Testis (tissue), 3 donors: Measurements from ENCODE around the gene ENPP7. TPM values are rescaled to one million over a fixed set of nuclear protein-coding genes. Genes with fewer than 3 reads are reported as not detected.
"Not testable (repeated sequence)": the region's sequence is repeated elsewhere in the genome, so short reads cannot be mapped to it uniquely, and the experiment has no call there.

Source experiments
- DNase-seq: peaks from one replicate; pipeline ENCODE4 v3.0.0-alpha.2; 2019
- H3K27ac ChIP-seq, 2 donors: fragments of 200-600 bp; sonication (generic); one replicate each; pipeline ENCODE4 v1.5.1; 2019
- H3K27me3 ChIP-seq: fragments of 200-600 bp; sonication (generic); one replicate; pipeline ENCODE4 v1.5.1; 2019
- H3K36me3 ChIP-seq: fragments of 200-600 bp; sonication (generic); one replicate; pipeline ENCODE4 v1.5.1; 2017; ENCODE audit warnings: low read depth; ENCODE audit errors: missing control alignments
- H3K4me1 ChIP-seq: fragments of 200-600 bp; sonication (generic); one replicate; pipeline ENCODE4 v1.5.1; 2019
- H3K4me3 ChIP-seq, 2 donors: fragments of 200-600 bp; sonication (generic); one replicate each; pipeline ENCODE4 v1.5.1; 2017 to 2019
- H3K9me3 ChIP-seq: fragments of 200-600 bp; sonication (generic); one replicate; pipeline ENCODE4 v1.5.1; 2017
- POLR2A ChIP-seq: fragments of 450-650 bp; IDR thresholded peaks from one replicate; pipeline ENCODE4 v1.6.1; 2017; ENCODE audit warnings: antibody characterized with exemption, mild to moderate bottlenecking, moderate library complexity
- WGBS, 2 donors: methylation state at CpG; one replicate each; pipeline ENCODE4 v1.1.5; 2018; 5-methylcytosine and 5-hydroxymethylcytosine counted together
- intact Hi-C: fragments of 100-400 bp; cut with DNase I; formaldehyde crosslinking; loops from one replicate; pipeline ENCODE4 v1.15.1; 2023; ENCODE audit warnings: low total_unique reads
- polyA plus RNA-seq: library from polyadenylated mRNA; stranded (reverse); fragments of 350-450 nt; fragmentation: Illumina TruSeq; extraction: RNeasy Lipid Tissue Mini Kit (QIAGEN cat#74804); gene quantifications from one replicate; pipeline ENCODE4 v1.2.3, GENCODE V29; 2014; ENCODE audit warnings: low read depth, low replicate concordance; ENCODE audit not compliant: insufficient read depth
- total RNA-seq, 2 donors: library from RNA; depleted of rRNA; stranded (reverse); fragments of >200 nt; gene quantifications; one replicate each; pipeline ENCODE4 v1.2.3, GENCODE V29; 2016
- TF ChIP-seq, protein P1 (sequence below), 3 experiments: fragments of 450-650 bp in 2 of 3; fragments of 200-600 bp in 1 of 3; sonication (generic) in 1 of 3; IDR thresholded peaks; one replicate each; pipeline ENCODE4 v1.5.1; 2016 to 2019; ENCODE audit warnings: antibody characterized with exemption in 3 of 3, mild to moderate bottlenecking in 2 of 3, moderate library complexity in 1 of 3

Gene ENPP7
- total and polyA plus RNA-seq, 3 donors from 2014 or later: 0.12 to 0.24 TPM; not detected in 1

DNA sequence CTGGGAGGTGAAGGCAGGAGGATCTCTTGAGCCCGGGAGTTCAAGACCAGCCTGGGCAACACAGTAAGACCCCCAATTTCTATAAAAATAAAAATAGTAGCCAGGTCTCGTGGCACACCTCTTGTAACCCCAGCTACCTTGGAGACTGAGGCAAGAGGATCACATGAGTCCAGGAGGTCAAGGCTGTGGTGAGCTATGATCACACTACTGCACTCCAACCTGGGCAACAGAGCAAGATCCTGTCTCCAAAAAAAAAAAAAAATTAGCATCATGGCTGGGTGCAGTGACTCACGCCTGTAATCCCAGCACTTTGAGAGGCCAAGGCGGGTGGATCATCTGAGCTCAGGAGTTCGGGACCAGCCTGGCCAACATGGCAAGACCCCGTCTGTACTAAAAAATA is 40.5 kb downstream of the ENPP7 start:
- H3K9me3 ChIP-seq: no peaks in the 10 kb centered on the region
- no peak overlapping the region for H3K27ac ChIP-seq
- intact Hi-C loops: no loop called here
- DNase-seq: no peak
- H3K27me3 ChIP-seq: no peaks in the 10 kb centered on the region
- TF ChIP-seq, protein P1, sequence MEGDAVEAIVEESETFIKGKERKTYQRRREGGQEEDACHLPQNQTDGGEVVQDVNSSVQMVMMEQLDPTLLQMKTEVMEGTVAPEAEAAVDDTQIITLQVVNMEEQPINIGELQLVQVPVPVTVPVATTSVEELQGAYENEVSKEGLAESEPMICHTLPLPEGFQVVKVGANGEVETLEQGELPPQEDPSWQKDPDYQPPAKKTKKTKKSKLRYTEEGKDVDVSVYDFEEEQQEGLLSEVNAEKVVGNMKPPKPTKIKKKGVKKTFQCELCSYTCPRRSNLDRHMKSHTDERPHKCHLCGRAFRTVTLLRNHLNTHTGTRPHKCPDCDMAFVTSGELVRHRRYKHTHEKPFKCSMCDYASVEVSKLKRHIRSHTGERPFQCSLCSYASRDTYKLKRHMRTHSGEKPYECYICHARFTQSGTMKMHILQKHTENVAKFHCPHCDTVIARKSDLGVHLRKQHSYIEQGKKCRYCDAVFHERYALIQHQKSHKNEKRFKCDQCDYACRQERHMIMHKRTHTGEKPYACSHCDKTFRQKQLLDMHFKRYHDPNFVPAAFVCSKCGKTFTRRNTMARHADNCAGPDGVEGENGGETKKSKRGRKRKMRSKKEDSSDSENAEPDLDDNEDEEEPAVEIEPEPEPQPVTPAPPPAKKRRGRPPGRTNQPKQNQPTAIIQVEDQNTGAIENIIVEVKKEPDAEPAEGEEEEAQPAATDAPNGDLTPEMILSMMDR (IDR thresholded peaks at IDR 0.05): no peak
- no peak for TF ChIP-seq POLR2A
- 96% methylated on average over 6 of the region's 6 CpGs for WGBS, 2 donors
- no peak overlapping the region for H3K4me3 ChIP-seq
- H3K4me1 ChIP-seq: no peaks in the 10 kb centered on the region
- H3K36me3 ChIP-seq: no peaks in the 10 kb centered on the region

DNA sequence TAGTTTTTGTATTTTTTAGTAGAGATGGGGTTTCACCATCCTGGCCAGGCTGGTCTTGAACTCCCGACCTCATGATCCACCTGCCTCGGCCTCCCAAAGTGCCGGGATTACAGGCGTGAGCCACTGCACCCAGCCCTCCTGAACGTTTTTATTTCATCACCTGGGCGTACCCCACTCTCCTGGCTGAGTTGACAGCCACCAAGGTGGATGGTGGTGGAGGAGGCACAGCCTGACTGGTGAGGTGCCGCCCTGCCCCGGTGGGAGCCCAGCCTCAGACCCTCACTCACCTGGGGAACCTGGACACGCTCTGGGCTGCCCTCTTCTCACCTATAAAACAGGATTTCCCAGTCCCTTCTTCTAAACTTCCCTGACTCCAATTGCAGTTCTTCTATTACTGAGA is 42.0 kb downstream of the ENPP7 start:
- 89 to 91% methylated on average over 6 to 9 of the region's 9 CpGs for WGBS, 2 donors
- intact Hi-C loops, H3K4me1 ChIP-seq, DNase-seq, H3K9me3 ChIP-seq, H3K27ac ChIP-seq, H3K27me3 ChIP-seq, H3K36me3 ChIP-seq, H3K4me3 ChIP-seq: not testable (repeated sequence)

DNA sequence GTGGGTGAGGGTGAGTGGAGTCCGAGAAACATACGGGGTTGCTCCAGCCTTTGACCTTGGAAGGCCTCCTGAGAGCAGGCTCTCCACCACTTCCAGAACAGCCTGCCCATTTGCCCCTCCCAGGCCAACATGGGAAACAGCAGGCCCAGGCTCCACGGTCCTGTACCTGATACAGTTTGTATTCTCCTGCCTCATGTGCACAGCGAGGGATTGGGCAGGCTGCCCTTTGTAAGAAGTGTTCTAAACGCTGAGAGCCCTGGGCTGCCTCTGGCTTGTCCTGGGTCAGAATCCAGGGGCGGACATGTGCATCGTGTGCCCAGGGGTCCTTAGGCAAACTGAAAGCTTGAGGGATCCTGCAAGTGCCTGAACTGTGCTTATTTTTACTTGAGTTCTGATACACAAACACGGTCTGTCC is 43.8 kb downstream of the ENPP7 start:
- Histone ChIP-seq H3K4me3 (no peak overlapping the region), H3K4me1 (peaks cover 4% of the 10 kb centered on the region), H3K27ac (no peak overlapping the region), H3K36me3 (no peaks in the 10 kb centered on the region), H3K27me3 (no peaks in the 10 kb centered on the region), H3K9me3 (no peaks in the 10 kb centered on the region)
- intact Hi-C loops: no loop called here
- no peak for TF ChIP-seq POLR2A
- no peak for DNase-seq
- WGBS, 2 donors: 61 to 75% methylated on average over 8 of the region's 8 CpGs

DNA sequence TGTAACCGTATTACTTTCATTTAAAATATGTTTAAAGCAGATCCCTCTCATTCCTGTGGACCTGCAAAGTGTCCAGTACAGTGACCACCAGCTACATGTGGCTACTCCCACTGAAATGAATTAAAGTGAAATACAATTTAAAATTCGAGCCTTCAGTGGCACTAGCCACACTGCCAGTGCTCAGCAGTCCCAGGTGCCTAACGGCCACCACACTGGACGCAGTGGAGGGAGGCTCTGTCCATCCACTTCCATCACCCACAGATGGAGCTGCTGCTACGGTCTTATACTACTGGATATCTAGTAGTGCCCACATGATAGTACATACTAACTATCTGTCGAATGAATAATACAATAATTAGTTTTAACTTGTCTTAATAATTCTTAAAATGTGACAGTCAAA is 44.9 kb downstream of the ENPP7 start:
- TF ChIP-seq POLR2A: no peak
- TF ChIP-seq, protein P1 (IDR thresholded peaks at IDR 0.05): no peak
- Histone ChIP-seq H3K27me3 (no peaks in the 10 kb centered on the region), H3K9me3 (no peaks in the 10 kb centered on the region), H3K36me3 (no peaks in the 10 kb centered on the region), H3K27ac (no peak overlapping the region), H3K4me3 (no peak overlapping the region), H3K4me1 (peaks cover 4% of the 10 kb centered on the region)
- 62 to 72% methylated on average over 6 of the region's 6 CpGs for WGBS, 2 donors
- no peak for DNase-seq
- intact Hi-C loops: no loop called here

DNA sequence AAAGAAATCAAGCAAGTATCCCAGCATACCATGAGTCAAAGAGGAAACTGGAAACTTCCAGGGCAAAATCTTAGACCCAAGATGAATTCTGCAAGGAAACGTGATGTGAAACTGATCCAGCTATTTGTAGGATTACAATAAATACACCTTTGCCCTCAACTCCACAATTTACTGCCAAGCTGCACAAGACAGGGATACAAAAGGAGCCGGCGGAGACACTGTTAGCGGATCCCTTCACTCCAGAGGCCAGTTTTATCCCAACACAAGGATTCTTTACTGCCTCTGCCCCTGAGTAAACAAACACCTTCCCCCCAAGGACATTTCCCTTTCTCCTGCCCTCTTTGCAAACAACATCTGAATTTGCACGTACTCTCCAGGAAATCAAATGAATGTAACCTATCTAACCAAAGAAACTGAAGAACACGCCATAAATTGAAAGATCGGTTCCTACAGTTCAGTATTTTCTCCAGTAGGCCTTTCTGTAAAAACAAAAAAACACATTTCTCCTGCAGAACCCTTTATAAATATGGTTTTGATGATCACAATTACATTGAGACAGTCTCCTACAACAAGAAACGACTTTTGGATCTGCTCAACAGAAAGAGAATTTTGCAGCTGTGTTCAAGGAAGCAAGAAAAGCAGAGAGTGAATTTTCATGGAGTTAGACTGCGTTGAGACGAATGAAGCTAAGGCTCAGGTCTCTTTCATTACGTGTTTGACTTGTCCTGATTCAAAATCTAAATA is 45.8 kb downstream of the ENPP7 start:
- no peak overlapping the region for H3K4me3 ChIP-seq
- no peak for DNase-seq
- H3K27ac ChIP-seq: peak overlapping the region in 1 of 2 donors; percentile 77

More for the DNA sequence above, 45.8 kb downstream of the ENPP7 start:
- Histone ChIP-seq H3K4me1 (peaks cover 4% of the 10 kb centered on the region), H3K27me3 (no peaks in the 10 kb centered on the region), H3K36me3 (no peaks in the 10 kb centered on the region), H3K9me3 (no peaks in the 10 kb centered on the region)
- intact Hi-C loops: no loop called here
- WGBS, 2 donors: 44 to 45% methylated on average over 11 of the region's 11 CpGs
- TF ChIP-seq POLR2A: no peak
- TF ChIP-seq, protein P1 (IDR thresholded peaks at IDR 0.05): no peak
